Right lobe of liver (tissue), 6 donors: Measurements from ENCODE around the gene CRK. TPM values are rescaled to one million over a fixed set of nuclear protein-coding genes. Genes with fewer than 3 reads are reported as not detected.
A peak's percentile ranks its signal among the peaks of the same experiment; 100 is the strongest.

ENCODE experiments used
- ATAC-seq, 4 donors: fragments of 200-7000 bp; cut with Tn5 transposase; one replicate each; pipeline ENCODE4 v1.9.1; 2020; ENCODE audit warnings: mild to moderate bottlenecking in 4 of 4, moderate library complexity in 4 of 4
- DNase-seq, 3 donors: peaks; one replicate each; pipeline ENCODE4 v3.0.0-alpha.2; 2020
- H3K27ac ChIP-seq, 3 donors: fragments of 200-600 bp; one replicate each; pipeline ENCODE4 v1.8.0; 2022
- H3K27me3 ChIP-seq, 2 donors: fragments of 200-600 bp; one replicate each; pipeline ENCODE4 v1.8.0; 2022
- H3K36me3 ChIP-seq, 4 donors: fragments of 200-600 bp; sonication (generic) in 1 of 4; one replicate each; pipeline versions ENCODE4 v1.5.1 to v1.8.0; 2017 to 2022; ENCODE audit warnings: control low read depth in 1 of 4
- H3K4me1 ChIP-seq, 4 donors: fragments of 200-600 bp; sonication (generic) in 1 of 4; one replicate each; pipeline versions ENCODE4 v1.5.1 to v1.8.0; 2017 to 2022; ENCODE audit warnings: control low read depth in 1 of 4
- H3K4me3 ChIP-seq, 3 donors: fragments of 200-600 bp; one replicate each; pipeline ENCODE4 v1.8.0; 2022
- H3K9me3 ChIP-seq, 4 donors: fragments of 200-600 bp; sonication (generic) in 1 of 4; one replicate each; pipeline versions ENCODE4 v1.5.1 to v1.8.0; 2017 to 2022; ENCODE audit warnings: control low read depth in 1 of 4
- CTCF ChIP-seq, 4 donors: fragments of 200-600 bp in 3 of 4; fragments of 450-650 bp in 1 of 4; IDR thresholded peaks; one replicate each; pipeline versions ENCODE4 v1.5.1 to v1.8.0; 2016 to 2022; ENCODE audit warnings: antibody characterized with exemption in 4 of 4, mild to moderate bottlenecking in 2 of 4
- POLR2A ChIP-seq: fragments of 450-650 bp; IDR thresholded peaks from one replicate; pipeline ENCODE4 v1.6.1; 2017; ENCODE audit warnings: antibody characterized with exemption, mild to moderate bottlenecking
- WGBS: methylation state at CpG from one replicate; pipeline ENCODE4 v1.1.6; 2018; ENCODE audit warnings: low coverage, low lambda C conversion rate; ENCODE audit not compliant: insufficient coverage; ENCODE audit errors: missing lambda C conversion rate; 5-methylcytosine and 5-hydroxymethylcytosine counted together
- intact Hi-C, 2 donors: fragments of 100-400 bp; cut with DNase I; formaldehyde crosslinking; loops; one replicate each; pipeline versions ENCODE4 v1.11.2 to v1.14.1; 2022
- total RNA-seq, 6 experiments: library from RNA; depleted of rRNA in 2 of 6; stranded (reverse); fragments of >200 nt in 2 of 6; fragmentation: NEBNext Ultra II Directional in 3 of 6; extraction: Animal tissue kit (Norgen Biotek cat#: 25700) in 3 of 6; gene quantifications; one replicate each; pipeline versions ENCODE4 v1.1.0 to v1.2.4, GENCODE V29; 2016 to 2023
- donor health status: DM: no; HTN: yes; CAD: no.
- donor health status: DM: no; HTN: no; CAD: no.
- donor health status: DM: no; HTN: no; CAD: no.
- donor health status: DM: no; HTN: yes; CAD: no.
- donor health status: DM: no; HTN: yes; CAD: no.

CRK gene
- total RNA-seq, 6 experiments from 2014 or later = 33.9 to 58.6 (median 47.6) TPM

GRCh38 chr17:1474402-1475189, 18.6 kb upstream of the CRK start:
- Histone ChIP-seq H3K4me3 (no peak overlapping the region), H3K27ac (no peak overlapping the region), H3K4me1 (no peaks in the 10 kb centered on the region), H3K36me3 (peaks cover 0 to 41% (median 17%) of the 10 kb centered on the region in 4 donors), H3K27me3 (no peaks in the 10 kb centered on the region), H3K9me3 (no peaks in the 10 kb centered on the region)
- ATAC-seq = peak in 2 of 4 donors; percentile 12 to 49
- peak in 2 of 3 donors; percentile 46 to 51 for DNase-seq
- TF ChIP-seq POLR2A (no peak), CTCF (IDR thresholded peaks at IDR 0.05) (no peak)
- WGBS = 98% methylated on average over 11 of the region's 31 CpGs
- intact Hi-C loops = no loop called here

GRCh38 chr17:1473841-1474240, 17.8 kb upstream of the CRK start:
- WGBS = 75% methylated on average over 5 of the region's 10 CpGs
- ATAC-seq (no peak), DNase-seq (no peak)
- H3K27me3 ChIP-seq = no peaks in the 10 kb centered on the region
- no peak overlapping the region for H3K27ac ChIP-seq
- peaks cover 0 to 6% (median 1%) of the 10 kb centered on the region in 4 donors for H3K4me1 ChIP-seq
- intact Hi-C loops = no loop called here
- H3K4me3 ChIP-seq = no peak overlapping the region
- no peaks in the 10 kb centered on the region for H3K9me3 ChIP-seq
- peaks cover 0 to 34% (median 14%) of the 10 kb centered on the region in 4 donors for H3K36me3 ChIP-seq
- TF ChIP-seq CTCF (IDR thresholded peaks at IDR 0.05) (no peak), POLR2A (no peak)

- intact Hi-C loops = no loop called here
- 60% methylated on average over 1 of the region's 11 CpGs for WGBS
- Histone ChIP-seq H3K27me3 (no peaks in the 10 kb centered on the region), H3K9me3 (no peaks in the 10 kb centered on the region), H3K27ac (no peak overlapping the region), H3K4me1 (peaks cover 0 to 13% (median 5%) of the 10 kb centered on the region in 4 donors), H3K36me3 (peaks cover 0 to 27% (median 11%) of the 10 kb centered on the region in 4 donors), H3K4me3 (no peak overlapping the region)
- peak in 1 of 4 donors; percentile 14 for TF ChIP-seq CTCF (IDR thresholded peaks at IDR 0.05)
- TF ChIP-seq POLR2A = no peak
- no peak for DNase-seq
- ATAC-seq = peak in 3 of 4 donors; percentile 5 to 29 (median 14)
Observed at GRCh38 chr17:1473170-1473569, 17.1 kb upstream of the CRK start.

GRCh38 chr17:1471911-1472821, 16.1 kb upstream of the CRK start:
- H3K36me3 ChIP-seq = peaks cover 0 to 20% (median 9%) of the 10 kb centered on the region in 4 donors
- H3K4me3 ChIP-seq = no peak overlapping the region
- H3K27ac ChIP-seq = no peak overlapping the region
- TF ChIP-seq POLR2A (no peak), CTCF (IDR thresholded peaks at IDR 0.05) (no peak)
- intact Hi-C loops = no loop called here
- 94% methylated on average over 12 of the region's 42 CpGs for WGBS
- ATAC-seq (no peak), DNase-seq (peak in 2 of 3 donors; percentile 46 to 52)
- peaks cover 0 to 15% (median 6%) of the 10 kb centered on the region in 4 donors for H3K4me1 ChIP-seq
- no peaks in the 10 kb centered on the region for H3K9me3 ChIP-seq
- H3K27me3 ChIP-seq = no peaks in the 10 kb centered on the region
